ENCODE data around the gene STK17B. TPM values are rescaled to one million over a fixed set of nuclear protein-coding genes. Genes with fewer than 3 reads are reported as not detected.

The STK17B gene
- polyA plus RNA-seq, 1 experiment, result 6.1 TPM

GRCh38 chr2:196105951-196106350 is 65.4 kb downstream of the STK17B start:
- no peak for DNase-seq (ENCODE audit: low read depth)
- ChIA-PET POLR2A (no interaction called here), CTCF (interaction anchor here (2.0 kb wide), 1 partner anchor 13 kb away, joined by 5 read pairs; no protein-coding TSS in a partner anchor)
- Histone ChIP-seq H3K27me3 (ENCODE audit: control insufficient read depth, insufficient read depth, low read length) (no peaks in the 10 kb centered on the region), H3K36me3 (ENCODE audit: control insufficient read depth, insufficient read depth, low read length) (no peaks in the 10 kb centered on the region), H3K4me3 (ENCODE audit: low read depth, low read length) (no peak overlapping the region)
- TF ChIP-seq CTCF (IDR thresholded peaks at IDR 0.05; ENCODE audit: insufficient read depth, low read depth, low read length), result no peak

- Histone ChIP-seq H3K36me3 (ENCODE audit: control insufficient read depth, insufficient read depth, low read length) (no peaks in the 10 kb centered on the region), H3K4me3 (ENCODE audit: low read depth, low read length) (no peak overlapping the region), H3K27me3 (ENCODE audit: control insufficient read depth, insufficient read depth, low read length) (no peaks in the 10 kb centered on the region; the same call in 1 of the 2 replicates)
- ChIA-PET POLR2A (no interaction called here), CTCF (no interaction called here)
- no peak for TF ChIP-seq CTCF (IDR thresholded peaks at IDR 0.05; ENCODE audit: insufficient read depth, low read depth, low read length)
- no peak for DNase-seq (ENCODE audit: low read depth)
Observed at GRCh38 chr2:196104066-196104465, 67.3 kb downstream of the STK17B start.

GRCh38 chr2:196103626-196104025 is 67.8 kb downstream of the STK17B start:
- DNase-seq (ENCODE audit: low read depth), result no peak
- Histone ChIP-seq H3K36me3 (ENCODE audit: control insufficient read depth, insufficient read depth, low read length) (no peaks in the 10 kb centered on the region), H3K4me3 (ENCODE audit: low read depth, low read length) (no peak overlapping the region), H3K27me3 (ENCODE audit: control insufficient read depth, insufficient read depth, low read length) (no peaks in the 10 kb centered on the region; the same call in 1 of the 2 replicates)
- ChIA-PET CTCF (no interaction called here), POLR2A (no interaction called here)
- TF ChIP-seq CTCF (IDR thresholded peaks at IDR 0.05; ENCODE audit: insufficient read depth, low read depth, low read length), result no peak

- DNase-seq (ENCODE audit: low read depth), result no peak
- no peak overlapping the region for H3K4me3 ChIP-seq (ENCODE audit: low read depth, low read length)
- no peaks in the 10 kb centered on the region; the same call in 1 of the 2 replicates for H3K27me3 ChIP-seq (ENCODE audit: control insufficient read depth, insufficient read depth, low read length)
- ChIA-PET POLR2A (no interaction called here), CTCF (interaction anchor here (1.0 to 1.4 kb wide), 2 partner anchors 16 to 23 kb away, joined by 3 to 4 read pairs; no protein-coding TSS in a partner anchor)
- H3K36me3 ChIP-seq (ENCODE audit: control insufficient read depth, insufficient read depth, low read length), result no peaks in the 10 kb centered on the region
- no peak for TF ChIP-seq CTCF (IDR thresholded peaks at IDR 0.05; ENCODE audit: insufficient read depth, low read depth, low read length)
Observed at GRCh38 chr2:196101325-196101991, 69.9 kb downstream of the STK17B start.

GRCh38 chr2:196099916-196100315 is 71.5 kb downstream of the STK17B start:
- ChIA-PET CTCF (no interaction called here), POLR2A (no interaction called here)
- no peaks in the 10 kb centered on the region; the same call in 1 of the 2 replicates for H3K27me3 ChIP-seq (ENCODE audit: control insufficient read depth, insufficient read depth, low read length)
- no peak for TF ChIP-seq CTCF (IDR thresholded peaks at IDR 0.05; ENCODE audit: insufficient read depth, low read depth, low read length)
- no peaks in the 10 kb centered on the region for H3K36me3 ChIP-seq (ENCODE audit: control insufficient read depth, insufficient read depth, low read length)
- H3K4me3 ChIP-seq (ENCODE audit: low read depth, low read length), result no peak overlapping the region
- no peak for DNase-seq (ENCODE audit: low read depth)
